Dermis blood vessel endothelial cell (primary cell): ENCODE results near the gene LRRC8D. TPM values are rescaled to one million over a fixed set of nuclear protein-coding genes. Genes with fewer than 3 reads are reported as not detected.
A peak's percentile ranks its signal among the peaks of the same experiment; 100 is the strongest.

ENCODE experiments used
- DNase-seq: peaks from one replicate; pipeline ENCODE4 v3.0.0; 2010
- total RNA-seq: library from RNA; depleted of rRNA; stranded (reverse); fragments of >200 nt; gene quantifications from 2 replicates; pipeline ENCODE4 v1.2.3, GENCODE V29; 2014

The LRRC8D gene
- total RNA-seq, 1 donor from 2014 or later: 18.5 TPM

DNA sequence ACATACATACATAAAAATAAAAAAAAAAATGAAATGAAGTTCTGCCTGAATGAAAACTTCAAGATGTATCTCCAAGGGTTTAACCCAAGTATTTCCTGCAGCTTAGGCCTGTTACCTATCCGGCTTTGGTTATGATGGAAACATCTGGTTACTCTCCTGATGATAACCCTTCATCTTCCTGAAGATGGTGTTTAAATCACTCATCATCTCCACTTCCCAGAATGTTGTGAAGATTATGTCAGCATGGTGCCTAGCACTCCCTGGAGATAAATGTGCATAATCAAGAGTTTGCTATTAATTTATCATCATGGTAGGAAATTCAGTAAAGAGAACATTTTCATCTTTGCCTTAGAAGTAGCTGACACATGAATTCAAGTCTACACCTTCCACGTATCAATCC, 121.2 kb downstream of the LRRC8D start:
- no peak for DNase-seq

GRCh38 chr1:89942825-89943658, 122.2 kb downstream of the LRRC8D start:
- DNase-seq: no peak

- DNase-seq: no peak
Observed at GRCh38 chr1:89943846-89944781, 123.3 kb downstream of the LRRC8D start.

- DNase-seq: no peak
Observed at GRCh38 chr1:89945852-89946476, 125.1 kb downstream of the LRRC8D start.

DNA sequence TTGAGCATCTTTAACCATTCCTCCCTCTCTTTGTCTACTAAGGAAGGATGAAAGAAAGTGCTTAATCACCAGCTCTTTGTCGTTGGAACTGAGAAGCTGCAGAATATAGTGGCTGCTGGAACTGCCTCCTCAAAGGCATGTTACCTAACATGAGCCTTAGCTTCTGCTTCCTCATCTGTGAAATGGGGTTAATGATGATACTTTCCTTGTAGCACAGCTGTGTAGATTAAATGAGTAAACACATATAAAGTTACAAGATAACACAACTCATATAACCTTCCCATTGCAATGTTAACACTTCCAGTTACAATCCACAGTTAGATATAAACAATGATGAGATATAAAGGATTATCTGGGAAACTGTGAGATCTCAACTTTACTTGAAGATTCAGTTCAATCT, 125.7 kb downstream of the LRRC8D start:
- no peak for DNase-seq

- no peak for DNase-seq
Observed at GRCh38 chr1:89948722-89949345, 128.0 kb downstream of the LRRC8D start.

GRCh38 chr1:89949991-89950624, 129.3 kb downstream of the LRRC8D start:
- no peak for DNase-seq

DNA sequence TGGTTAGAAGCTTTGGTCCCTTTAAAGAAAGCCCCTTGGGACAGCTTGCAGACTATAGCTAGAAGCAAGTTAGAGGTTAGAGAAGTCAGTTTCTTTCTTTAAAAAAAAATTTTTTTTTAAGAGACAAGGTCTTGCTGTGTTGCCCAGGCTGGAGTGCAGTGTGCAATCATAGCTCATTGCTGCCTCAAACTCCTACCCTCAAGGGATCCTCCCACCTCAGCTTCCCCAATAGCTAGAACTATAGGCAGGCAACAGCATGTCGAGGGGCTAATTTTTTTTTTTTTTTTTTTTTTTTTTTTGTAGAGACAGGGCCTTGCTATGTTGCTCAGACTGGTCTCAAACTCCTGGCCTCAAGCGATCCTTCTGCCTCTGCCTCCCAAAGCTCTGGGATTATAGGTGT, 129.9 kb downstream of the LRRC8D start:
- DNase-seq: no peak

GRCh38 chr1:89951766-89952604, 131.2 kb downstream of the LRRC8D start:
- DNase-seq: no peak

- no peak for DNase-seq
Observed at GRCh38 chr1:89952605-89953130, 131.8 kb downstream of the LRRC8D start.

DNA sequence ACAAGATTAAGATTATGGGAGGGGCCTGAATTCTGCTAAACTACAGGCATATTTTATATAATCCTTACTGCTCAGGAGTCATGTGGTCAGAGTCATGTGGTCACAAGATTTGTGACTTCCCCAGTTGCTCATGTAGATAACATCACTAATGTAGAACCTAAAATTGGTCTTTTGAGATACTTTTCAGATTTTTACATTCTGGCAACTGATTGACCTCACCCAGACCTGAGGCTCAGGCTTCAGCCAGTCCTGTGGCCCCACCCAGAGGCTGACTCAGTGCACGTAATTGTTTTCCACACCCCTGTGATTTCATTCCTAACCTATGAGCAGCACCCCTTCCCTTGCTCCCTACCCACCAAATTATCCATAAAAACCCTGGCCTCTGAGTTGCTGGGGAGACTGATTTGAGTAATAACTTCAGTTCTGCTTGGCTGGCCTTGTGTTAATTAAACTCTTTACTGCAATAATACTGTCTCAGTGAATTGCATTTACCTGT, 132.3 kb downstream of the LRRC8D start:
- peak; percentile 62 for DNase-seq

DNA sequence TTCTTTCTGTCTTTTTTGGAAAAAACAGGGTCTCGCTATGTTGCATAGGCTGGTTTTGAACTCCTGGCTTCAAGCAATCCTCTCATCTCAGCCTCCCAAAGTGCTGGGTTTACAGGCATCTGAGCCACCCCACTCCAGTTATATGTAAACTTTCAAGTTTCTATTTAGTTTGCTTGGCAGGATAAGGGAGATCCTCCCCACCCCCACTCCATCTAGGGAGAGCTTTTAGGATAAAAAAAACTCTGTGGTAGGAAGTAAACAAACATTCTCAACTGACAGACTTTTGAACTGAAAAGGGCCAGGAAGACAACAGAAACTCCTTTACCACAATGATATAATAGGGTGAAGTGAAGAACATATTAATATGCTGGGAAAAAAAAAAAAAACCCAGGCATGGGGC, 133.1 kb downstream of the LRRC8D start:
- no peak for DNase-seq

GRCh38 chr1:89954401-89954800, 133.6 kb downstream of the LRRC8D start:
- no peak for DNase-seq

DNA sequence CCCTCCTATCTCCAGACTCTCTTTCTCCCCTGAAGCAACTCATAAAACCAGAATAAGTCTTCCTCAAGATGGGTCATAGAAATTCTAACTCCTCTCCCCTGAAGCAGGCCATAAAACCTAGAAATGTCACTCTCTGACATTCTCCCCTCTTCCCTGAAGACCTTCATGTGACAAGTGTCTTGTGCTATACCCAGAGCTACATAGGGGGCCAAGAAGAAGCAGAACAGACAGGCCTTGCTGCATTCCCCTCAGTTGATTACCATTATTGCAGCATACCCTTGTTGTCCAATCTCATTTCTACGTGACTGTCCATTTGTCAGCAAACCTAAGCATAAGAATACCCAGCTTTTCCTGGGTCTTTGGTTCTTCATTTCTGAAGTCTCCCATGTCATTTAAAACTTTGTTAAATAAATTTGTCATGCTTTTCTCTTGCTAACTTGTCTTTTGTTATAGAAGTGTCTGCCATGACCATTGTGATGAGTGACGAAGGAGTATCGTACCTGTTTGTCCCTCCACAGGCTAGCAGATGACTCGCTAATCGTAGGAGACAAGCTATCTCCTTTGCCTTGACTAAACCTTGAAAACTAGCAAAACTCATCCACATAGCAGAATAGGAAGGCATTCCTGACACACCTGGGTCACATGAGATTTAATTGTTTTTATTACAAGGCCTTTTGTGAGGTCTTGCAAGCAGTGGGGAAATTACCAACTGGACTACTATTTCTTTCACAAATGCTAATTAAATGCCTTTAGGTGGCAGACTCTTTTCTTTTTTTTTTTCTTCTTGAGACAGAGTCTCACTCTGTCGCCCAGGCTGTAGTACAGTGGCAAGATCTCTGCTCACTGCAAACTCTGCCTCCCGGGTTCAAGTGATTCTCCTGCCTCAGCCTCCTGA, 134.7 kb downstream of the LRRC8D start:
- DNase-seq: no peak

GRCh38 chr1:89957107-89957506, 136.3 kb downstream of the LRRC8D start:
- no peak for DNase-seq

- no peak for DNase-seq
Observed at GRCh38 chr1:89958851-89959654, 138.2 kb downstream of the LRRC8D start.

DNA sequence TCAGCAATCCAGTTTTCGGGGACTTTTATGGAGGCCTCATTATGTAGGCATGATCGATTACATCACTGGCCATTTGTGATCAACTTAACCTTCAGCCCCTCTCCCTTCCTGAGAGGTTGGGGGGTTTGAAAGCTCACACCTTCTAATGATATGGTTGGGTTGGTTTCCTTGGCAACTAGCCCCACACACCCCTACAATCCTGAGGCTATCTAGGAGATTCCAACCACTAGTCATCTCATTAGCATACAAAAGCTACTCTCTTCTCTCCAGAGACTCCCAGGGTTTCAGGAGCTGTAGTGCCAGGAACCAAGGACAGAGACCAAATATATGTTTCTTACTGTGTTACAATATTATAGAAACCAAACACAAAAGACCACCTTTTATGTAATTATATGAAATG, 138.9 kb downstream of the LRRC8D start:
- DNase-seq: no peak

DNA sequence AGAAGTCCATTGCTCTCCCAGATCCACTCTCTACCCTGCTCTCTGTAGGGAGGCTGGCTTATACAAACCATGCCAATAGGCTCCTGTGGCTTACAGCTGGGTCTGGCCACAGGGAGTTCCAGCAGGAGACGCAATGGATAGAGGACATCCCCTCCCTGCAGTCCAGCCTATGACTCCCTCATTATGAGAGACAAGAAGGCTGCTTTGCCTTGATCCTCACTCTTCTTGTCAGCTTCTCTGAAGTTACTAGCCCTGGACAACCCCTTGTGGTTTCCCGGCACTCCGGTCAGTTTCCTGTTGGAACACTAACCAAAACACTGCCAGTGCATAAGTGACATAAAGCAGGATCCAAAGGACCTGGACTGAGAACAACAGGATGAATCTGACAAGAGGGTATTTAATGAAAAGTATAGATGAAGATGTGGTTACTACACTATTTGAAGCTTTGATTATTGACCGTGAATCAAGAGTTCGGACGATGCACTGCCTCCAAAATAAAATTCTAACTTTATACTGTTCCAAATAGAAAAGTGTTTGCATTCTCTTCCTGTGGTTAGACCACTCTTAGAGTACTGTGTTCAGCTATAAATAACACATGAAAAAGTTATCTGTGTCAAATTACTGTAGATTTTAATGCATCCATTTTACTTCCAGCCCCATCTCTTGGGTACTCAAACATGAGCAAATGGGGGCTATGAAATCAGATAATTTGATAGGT, 141.4 kb downstream of the LRRC8D start:
- peak; percentile 66 for DNase-seq
